Omental fat pad (tissue), 4 donors: ENCODE data around the gene CADPS2. TPM values are rescaled to one million over a fixed set of nuclear protein-coding genes. Genes with fewer than 3 reads are reported as not detected.
"Not testable (repeated sequence)": the region's sequence is repeated elsewhere in the genome, so short reads cannot be mapped to it uniquely, and the experiment has no call there.

Experiments used
- ATAC-seq: fragments of 150-250 bp; one replicate; pipeline ENCODE4 v1.9.1; 2016; ENCODE audit warnings: mild to moderate bottlenecking, moderate library complexity; ENCODE audit not compliant: low FRiP score
- DNase-seq: peaks from one replicate; pipeline ENCODE4 v3.0.0-alpha.2; 2019; ENCODE audit warnings: low spot score
- CTCF ChIP-seq, 3 donors: fragments of 450-650 bp; IDR thresholded peaks; one replicate each; pipeline ENCODE4 v1.5.1; 2016 to 2017; ENCODE audit warnings: antibody characterized with exemption in 3 of 3, mild to moderate bottlenecking in 3 of 3, moderate library complexity in 2 of 3
- total RNA-seq, 4 donors: library from RNA; depleted of rRNA; stranded (reverse); fragments of >200 nt; gene quantifications; one replicate each; pipeline ENCODE4 v1.1.0, GENCODE V29; 2016

The CADPS2 gene
- total RNA-seq, 4 donors from 2014 or later, result 15.3 to 41.9 (median 24.4) TPM

- TF ChIP-seq CTCF (IDR thresholded peaks at IDR 0.05), result no peak
- DNase-seq (no peak), ATAC-seq (no peak)
These were observed 41.9 kb downstream of the CADPS2 start for GRCh38 chr7:122844191-122844988.

GRCh38 chr7:122842971-122843370 lies 43.3 kb downstream of the CADPS2 start:
- no peak for DNase-seq
- no peak for ATAC-seq
- no peak for TF ChIP-seq CTCF (IDR thresholded peaks at IDR 0.05)

GRCh38 chr7:122836286-122836685 lies 50.0 kb downstream of the CADPS2 start:
- ATAC-seq, DNase-seq: not testable (repeated sequence)

GRCh38 chr7:122834571-122834942 lies 51.7 kb downstream of the CADPS2 start:
- not testable (repeated sequence) for ATAC-seq, DNase-seq

GRCh38 chr7:122833888-122834570 lies 52.2 kb downstream of the CADPS2 start:
- no peak for ATAC-seq
- no peak for DNase-seq
- no peak for TF ChIP-seq CTCF (IDR thresholded peaks at IDR 0.05)

GRCh38 chr7:122831436-122831835 lies 54.8 kb downstream of the CADPS2 start:
- TF ChIP-seq CTCF (IDR thresholded peaks at IDR 0.05), result no peak
- DNase-seq, result no peak
- ATAC-seq, result no peak

GRCh38 chr7:122829962-122830361 lies 56.3 kb downstream of the CADPS2 start:
- ATAC-seq, result no peak
- TF ChIP-seq CTCF (IDR thresholded peaks at IDR 0.05), result no peak
- no peak for DNase-seq

- ATAC-seq (no peak), DNase-seq (no peak)
- TF ChIP-seq CTCF (IDR thresholded peaks at IDR 0.05), result no peak
These were observed 58.5 kb downstream of the CADPS2 start for GRCh38 chr7:122827763-122828162.
